Activated effector memory CD4-positive, alpha-beta T cell treated with anti-CD3 and anti-CD28 coated beads, Interleukin-2, amount 50 U/mL, for 16 hours (primary cell): ENCODE measurements around the gene YLPM1.

Experiments
- DNase-seq: peaks from one replicate; pipeline ENCODE4 v3.0.0-alpha.2; 2020

Gene YLPM1

GRCh38 chr14:74792249-74793039 is 29.3 kb downstream of the YLPM1 start:
- no peak for DNase-seq

GRCh38 chr14:74793506-74794155 is 30.5 kb downstream of the YLPM1 start:
- no peak for DNase-seq

GRCh38 chr14:74794947-74795346 is 31.8 kb downstream of the YLPM1 start:
- DNase-seq, result no peak

- DNase-seq, result no peak
Observed at GRCh38 chr14:74799765-74800164, 36.6 kb downstream of the YLPM1 start.

- DNase-seq, result no peak
Observed at GRCh38 chr14:74800780-74801179, 37.7 kb downstream of the YLPM1 start.

- DNase-seq, result no peak
Observed at GRCh38 chr14:74801396-74801795, 38.3 kb downstream of the YLPM1 start.

GRCh38 chr14:74804219-74804825 is 41.2 kb downstream of the YLPM1 start:
- no peak for DNase-seq

- no peak for DNase-seq
Observed at GRCh38 chr14:74807853-74808545, 44.9 kb downstream of the YLPM1 start.

- DNase-seq, result no peak
Observed at GRCh38 chr14:74816124-74816523, 53.0 kb downstream of the YLPM1 start.

GRCh38 chr14:74820288-74820687 is 57.2 kb downstream of the YLPM1 start:
- no peak for DNase-seq

- no peak for DNase-seq
Observed at GRCh38 chr14:74821267-74821915, 58.3 kb downstream of the YLPM1 start.

- no peak for DNase-seq
Observed at GRCh38 chr14:74824997-74825396, 61.9 kb downstream of the YLPM1 start.

- DNase-seq, result no peak
Observed at GRCh38 chr14:74826574-74826973, 63.5 kb downstream of the YLPM1 start.

- DNase-seq, result no peak
Observed at GRCh38 chr14:74829251-74829650, 66.1 kb downstream of the YLPM1 start.

- no peak for DNase-seq
Observed at GRCh38 chr14:74832849-74833248, 69.7 kb downstream of the YLPM1 start.

- no peak for DNase-seq
Observed at GRCh38 chr14:74834692-74835392, 71.7 kb downstream of the YLPM1 start.

GRCh38 chr14:74835645-74836250 is 72.6 kb downstream of the YLPM1 start:
- DNase-seq, result no peak

GRCh38 chr14:74836251-74836960 is 73.3 kb downstream of the YLPM1 start:
- DNase-seq, result no peak

GRCh38 chr14:74838166-74838565 is 75.0 kb downstream of the YLPM1 start:
- no peak for DNase-seq

- DNase-seq, result no peak
Observed at GRCh38 chr14:74840603-74841030, 77.5 kb downstream of the YLPM1 start.
